ENCODE measurements around the gene HTR6. TPM values are rescaled to one million over a fixed set of nuclear protein-coding genes. Genes with fewer than 3 reads are reported as not detected.

Gene HTR6
- total RNA-seq, 1 experiment from 2014 or later = not detected

GRCh38 chr1:19644395-19644680, 20.3 kb upstream of the HTR6 start:
- H3K27me3 Mint-ChIP-seq (ENCODE audit: unreplicated experiment) = no peaks in the 10 kb centered on the region
- H3K4me3 Mint-ChIP-seq (ENCODE audit: low read depth, unreplicated experiment) = peak overlapping the region; percentile 82
- peaks cover 26% of the 10 kb centered on the region for H3K36me3 Mint-ChIP-seq (ENCODE audit: insufficient read depth, unreplicated experiment)
- intact Hi-C loops (cut with micrococcal nuclease; ENCODE audit: unreplicated experiment) = no loop called here
- no peaks in the 10 kb centered on the region for H3K9me3 Mint-ChIP-seq (ENCODE audit: low read depth, unreplicated experiment)
- peaks cover 49% of the 10 kb centered on the region for H3K4me1 Mint-ChIP-seq (ENCODE audit: low read depth, unreplicated experiment)
- no TSS peak for BruUV-seq (replicated peaks)
- TF ChIP-seq CTCF (IDR thresholded peaks at IDR 0.05; ENCODE audit: unreplicated experiment) = no peak
- no peak for DNase-seq
- CTCF ChIA-PET = no interaction called here
- H3K27ac Mint-ChIP-seq (ENCODE audit: unreplicated experiment) = peak overlapping the region; percentile 55

GRCh38 chr1:19644681-19645410, 19.8 kb upstream of the HTR6 start:
- intact Hi-C loops (cut with micrococcal nuclease; ENCODE audit: unreplicated experiment) = loop anchor here (5.0 kb wide), 1 partner anchor 158 kb away; the partner anchor contains the start of gene CAPZB
- Mint-ChIP-seq H3K27me3 (ENCODE audit: unreplicated experiment) (no peaks in the 10 kb centered on the region), H3K27ac (ENCODE audit: unreplicated experiment) (peak overlapping the region; percentile 55), H3K4me3 (ENCODE audit: low read depth, unreplicated experiment) (peak overlapping the region; percentile 82), H3K36me3 (ENCODE audit: insufficient read depth, unreplicated experiment) (peaks cover 26% of the 10 kb centered on the region), H3K4me1 (ENCODE audit: low read depth, unreplicated experiment) (peaks cover 49% of the 10 kb centered on the region), H3K9me3 (ENCODE audit: low read depth, unreplicated experiment) (no peaks in the 10 kb centered on the region)
- BruUV-seq (replicated peaks) = no TSS peak
- DNase-seq = no peak
- no peak for TF ChIP-seq CTCF (IDR thresholded peaks at IDR 0.05; ENCODE audit: unreplicated experiment)
- CTCF ChIA-PET = interaction anchor here (1.1 kb wide), 1 partner anchor 14 kb away, joined by 4 read pairs; no protein-coding TSS in a partner anchor

GRCh38 chr1:19645411-19646251, 19.0 kb upstream of the HTR6 start:
- peak overlapping the region; percentile 44 for H3K27ac Mint-ChIP-seq (ENCODE audit: unreplicated experiment)
- no peak for DNase-seq
- TF ChIP-seq CTCF (IDR thresholded peaks at IDR 0.05; ENCODE audit: unreplicated experiment) = no peak
- TSS peak; percentile 38 for BruUV-seq (replicated peaks)
- CTCF ChIA-PET = interaction anchor here (0.8 to 1.1 kb wide), 2 partner anchors 15 to 177 kb away, joined by 3 to 4 read pairs; no protein-coding TSS in a partner anchor
- no peaks in the 10 kb centered on the region for H3K9me3 Mint-ChIP-seq (ENCODE audit: low read depth, unreplicated experiment)
- peak overlapping the region; percentile 82 for H3K4me3 Mint-ChIP-seq (ENCODE audit: low read depth, unreplicated experiment)
- H3K4me1 Mint-ChIP-seq (ENCODE audit: low read depth, unreplicated experiment) = peaks cover 42% of the 10 kb centered on the region
- H3K27me3 Mint-ChIP-seq (ENCODE audit: unreplicated experiment) = no peaks in the 10 kb centered on the region
- peaks cover 26% of the 10 kb centered on the region for H3K36me3 Mint-ChIP-seq (ENCODE audit: insufficient read depth, unreplicated experiment)
- intact Hi-C loops (cut with micrococcal nuclease; ENCODE audit: unreplicated experiment) = loop anchor here (5.0 kb wide), 1 partner anchor 158 kb away; the partner anchor contains the start of gene CAPZB

GRCh38 chr1:19646377-19647319, 18.0 kb upstream of the HTR6 start:
- CTCF ChIA-PET = interaction anchor here (1.1 kb wide), 1 partner anchor 16 kb away, joined by 4 read pairs; no protein-coding TSS in a partner anchor
- peak overlapping the region; percentile 82 for H3K4me3 Mint-ChIP-seq (ENCODE audit: low read depth, unreplicated experiment)
- H3K9me3 Mint-ChIP-seq (ENCODE audit: low read depth, unreplicated experiment) = no peaks in the 10 kb centered on the region
- no TSS peak for BruUV-seq (replicated peaks)
- H3K36me3 Mint-ChIP-seq (ENCODE audit: insufficient read depth, unreplicated experiment) = peaks cover 26% of the 10 kb centered on the region
- DNase-seq = peak; percentile 64
- no peaks in the 10 kb centered on the region for H3K27me3 Mint-ChIP-seq (ENCODE audit: unreplicated experiment)
- TF ChIP-seq CTCF (IDR thresholded peaks at IDR 0.05; ENCODE audit: unreplicated experiment) = no peak
- intact Hi-C loops (cut with micrococcal nuclease; ENCODE audit: unreplicated experiment) = loop anchor here (5.0 kb wide), 1 partner anchor 159 kb away; the partner anchor contains the start of gene CAPZB
- peak overlapping the region; percentile 44 for H3K27ac Mint-ChIP-seq (ENCODE audit: unreplicated experiment)
- peaks cover 35% of the 10 kb centered on the region for H3K4me1 Mint-ChIP-seq (ENCODE audit: low read depth, unreplicated experiment)
